Stimulated activated CD4-positive, alpha-beta T cell treated with anti-CD3 and anti-CD28 coated beads, Interleukin-12 subunit alpha, Interleukin-12 subunit beta, amount 100 ng/mL, for 24 hours (primary cell): ENCODE results near the gene SLC25A24.
"Not testable (repeated sequence)": the region's sequence is repeated elsewhere in the genome, so short reads cannot be mapped to it uniquely, and the experiment has no call there.

Source experiments
- DNase-seq, 2 experiments: peaks; one replicate each; pipeline ENCODE4 v3.0.0-alpha.2; 2020; ENCODE audit warnings: low read depth in 2 of 2

Gene SLC25A24

DNA sequence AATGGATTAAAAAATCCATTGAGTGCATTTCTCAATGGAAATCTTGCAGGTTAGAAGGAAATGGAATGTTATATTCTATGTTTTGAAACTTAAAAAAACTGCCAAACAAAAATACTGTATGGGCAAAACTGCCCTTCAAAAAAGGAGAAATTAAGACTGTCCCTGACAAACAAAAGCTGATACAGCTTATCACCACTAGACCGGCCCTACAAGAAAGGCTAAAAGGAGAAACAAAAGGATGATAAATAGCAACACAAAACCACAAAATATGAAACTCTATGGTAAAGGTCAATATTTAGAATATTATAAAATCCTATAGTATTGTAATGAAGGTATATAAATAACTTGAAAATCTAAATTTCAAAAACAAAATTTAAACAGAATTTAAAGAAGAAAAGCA lies 60.0 kb downstream of the SLC25A24 start:
- no peak for DNase-seq

DNA sequence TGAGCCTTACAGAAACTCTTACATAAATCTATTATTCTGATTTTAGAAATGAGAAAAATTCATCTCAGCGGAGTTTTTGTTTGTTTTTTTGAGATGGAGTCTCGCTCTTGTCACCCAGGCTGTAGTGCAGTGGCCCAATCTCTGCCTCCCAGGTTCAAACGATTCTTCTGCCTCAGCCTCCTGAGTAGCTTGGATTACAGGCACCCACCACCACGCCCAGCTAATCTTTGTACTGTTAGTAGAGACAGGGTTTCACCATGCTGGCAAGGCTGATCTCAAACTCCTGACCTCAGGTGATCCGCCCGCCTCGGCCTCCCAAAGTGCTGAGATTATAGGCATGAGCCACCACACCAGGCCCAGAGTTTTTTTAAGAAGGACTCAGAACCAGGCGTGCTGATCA lies 60.6 kb downstream of the SLC25A24 start:
- DNase-seq, result not testable (repeated sequence)

DNA sequence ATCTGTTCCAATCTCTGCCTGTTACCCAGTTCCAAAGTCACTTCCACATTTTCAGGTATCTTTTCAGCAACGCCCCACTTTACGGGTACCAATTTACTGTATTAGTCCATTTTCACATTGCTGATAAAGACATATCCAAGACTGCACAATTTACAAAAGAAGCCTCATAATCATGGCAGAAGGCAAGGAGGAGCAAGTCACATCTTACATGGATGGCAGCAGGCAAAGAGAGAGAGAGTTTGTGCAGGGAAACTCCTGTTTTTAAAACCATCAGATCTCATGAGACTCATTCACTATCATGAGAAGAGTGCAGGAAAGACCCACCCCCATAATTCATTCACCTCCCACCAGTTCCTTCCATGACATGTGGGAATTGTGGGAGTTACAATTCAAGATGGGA lies 67.0 kb downstream of the SLC25A24 start:
- DNase-seq, result not testable (repeated sequence)

DNA sequence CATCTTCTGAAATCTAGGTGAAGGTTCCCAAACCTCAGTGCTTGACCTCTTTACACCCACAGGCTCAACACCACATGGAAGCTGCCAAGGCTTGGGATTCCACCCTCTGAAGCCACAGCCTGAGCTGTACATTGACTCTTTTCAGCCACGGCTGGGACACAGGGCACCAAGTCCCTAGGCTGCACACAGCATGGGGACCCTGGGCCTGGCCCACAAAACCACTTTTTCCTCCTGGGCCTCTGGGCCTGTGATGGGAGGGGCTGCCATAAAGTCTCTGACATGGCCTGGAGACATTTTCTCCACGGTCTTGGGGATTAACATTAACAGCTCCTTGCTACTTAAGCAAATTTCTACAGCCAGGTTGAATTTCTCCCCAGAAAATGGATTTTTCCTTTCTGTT lies 67.8 kb downstream of the SLC25A24 start:
- not testable (repeated sequence) for DNase-seq

DNA sequence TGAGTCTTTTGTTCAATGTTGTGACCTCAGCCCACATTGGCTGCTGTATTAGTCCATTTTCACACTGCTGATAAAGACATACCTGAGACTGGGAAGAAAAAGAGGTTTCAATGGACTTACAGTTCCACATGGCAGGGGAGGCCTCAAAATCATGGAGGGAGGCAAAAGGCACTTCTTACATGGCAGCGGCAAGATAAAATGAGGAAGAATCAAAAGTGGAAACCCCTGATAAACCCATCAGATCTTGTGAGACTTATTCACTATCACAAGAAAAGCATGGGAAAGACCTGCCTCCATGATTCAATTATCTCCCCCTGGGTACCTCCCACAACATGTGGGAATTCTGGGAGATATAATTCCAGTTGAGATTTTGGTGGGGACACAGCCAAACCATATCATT lies 68.9 kb downstream of the SLC25A24 start:
- DNase-seq, result not testable (repeated sequence)

DNA sequence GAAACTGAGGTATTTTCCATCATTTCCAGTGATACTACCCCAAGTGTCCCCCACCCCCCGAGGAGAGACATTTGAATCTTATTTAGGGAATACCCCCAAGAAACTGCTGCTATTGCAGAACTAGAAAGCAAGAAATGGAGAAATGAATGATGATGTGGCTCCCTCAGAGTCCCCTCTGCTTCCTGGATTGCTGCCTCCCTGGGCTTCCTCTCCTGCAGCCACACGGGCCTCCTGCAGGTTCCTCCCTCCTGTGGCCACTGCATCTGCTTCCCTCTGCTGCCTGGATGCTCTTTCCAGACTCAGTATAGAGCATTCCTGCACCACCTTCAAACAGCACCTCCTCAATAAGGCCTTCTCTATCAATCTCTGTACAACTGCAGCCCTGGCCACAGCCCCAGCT lies 69.3 kb downstream of the SLC25A24 start:
- DNase-seq, result no peak

DNA sequence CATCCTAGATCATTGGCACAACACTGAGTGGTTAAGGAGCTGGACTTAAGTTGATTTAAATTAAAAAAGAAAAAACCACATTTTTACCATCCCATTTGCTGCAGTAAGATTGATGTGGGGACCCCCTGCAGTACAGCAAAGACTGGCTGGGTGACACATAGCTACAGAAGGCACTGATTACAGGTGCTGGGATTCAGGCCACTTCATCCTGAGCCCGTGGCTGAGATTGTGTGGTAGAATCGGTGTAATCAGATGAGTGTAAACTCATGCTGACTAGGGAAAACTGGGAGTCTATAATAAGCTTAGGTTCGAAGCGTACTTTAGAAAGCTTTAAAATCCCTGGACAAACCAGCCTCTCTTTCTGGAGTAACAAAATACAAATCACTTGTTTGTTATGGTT lies 70.1 kb downstream of the SLC25A24 start:
- no peak for DNase-seq

DNA sequence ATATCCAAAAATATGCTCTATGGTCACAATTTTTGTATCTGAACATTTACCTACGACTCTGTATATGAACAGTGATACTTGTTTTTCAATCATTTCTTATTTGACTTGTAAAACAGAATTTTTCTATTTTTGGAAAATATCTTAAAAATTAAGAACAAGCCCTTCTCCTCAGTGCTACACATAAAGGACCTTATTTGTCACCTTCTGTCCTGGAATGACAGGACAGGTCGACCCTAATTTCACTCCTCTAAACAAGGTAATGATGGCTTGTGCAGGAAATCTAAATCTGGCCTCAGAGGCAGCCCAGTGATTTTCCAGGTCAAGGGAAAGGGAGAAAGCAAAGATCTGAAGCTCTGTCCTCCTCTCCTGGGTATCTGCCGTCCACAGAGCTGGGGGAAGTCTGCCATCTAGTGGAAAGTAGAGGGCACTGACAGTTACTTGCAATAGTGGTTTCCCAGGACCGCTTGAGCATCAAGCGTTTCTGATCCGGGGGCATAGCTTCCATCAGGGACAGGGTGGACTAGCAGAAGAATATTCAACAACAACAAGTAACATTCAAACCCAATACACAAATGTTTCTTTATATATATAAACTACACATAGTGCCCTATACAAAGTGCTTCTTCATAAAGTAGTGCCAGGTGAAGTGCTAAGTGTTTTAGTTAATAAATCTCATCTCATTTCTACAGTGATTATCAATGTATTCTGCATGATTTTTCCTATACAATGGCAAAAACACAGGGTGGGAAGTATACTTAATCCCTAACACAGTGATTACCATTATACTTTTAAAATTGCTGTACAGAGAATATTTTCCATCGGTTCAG lies 74.6 kb downstream of the SLC25A24 start:
- DNase-seq, result peak; percentile 41 to 49

DNA sequence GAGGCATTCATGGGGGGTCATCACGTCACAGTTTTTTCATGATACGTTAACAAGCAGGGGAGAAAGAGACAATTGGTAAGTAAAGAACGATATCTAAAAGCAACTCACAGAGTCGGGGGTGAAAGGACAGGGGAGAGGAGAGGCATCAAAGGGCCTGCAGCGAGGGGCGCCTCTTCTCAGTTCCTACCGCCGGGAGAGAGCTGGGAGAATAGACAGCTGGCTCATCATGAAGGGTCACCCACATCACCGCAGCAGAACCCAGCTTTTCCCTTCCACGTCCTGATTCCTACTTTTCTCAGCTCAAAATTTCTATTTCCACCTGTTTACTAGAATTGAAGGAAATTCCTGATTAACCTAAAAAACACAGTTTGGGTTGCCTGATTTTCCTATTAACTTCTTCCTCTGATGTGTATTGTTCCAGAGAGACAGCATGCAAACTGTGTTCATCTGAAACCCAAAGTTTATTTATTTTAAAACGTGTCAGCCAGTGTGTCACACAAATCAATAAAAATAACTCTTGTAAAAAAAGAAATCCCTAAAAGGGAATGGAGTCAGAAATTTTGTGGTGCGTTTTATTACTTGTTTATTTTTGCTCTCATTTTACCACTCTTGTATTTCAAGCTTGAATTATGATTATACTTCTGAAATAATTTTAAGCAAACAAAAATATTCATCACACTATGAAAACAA lies 75.4 kb downstream of the SLC25A24 start:
- DNase-seq, result no peak

DNA sequence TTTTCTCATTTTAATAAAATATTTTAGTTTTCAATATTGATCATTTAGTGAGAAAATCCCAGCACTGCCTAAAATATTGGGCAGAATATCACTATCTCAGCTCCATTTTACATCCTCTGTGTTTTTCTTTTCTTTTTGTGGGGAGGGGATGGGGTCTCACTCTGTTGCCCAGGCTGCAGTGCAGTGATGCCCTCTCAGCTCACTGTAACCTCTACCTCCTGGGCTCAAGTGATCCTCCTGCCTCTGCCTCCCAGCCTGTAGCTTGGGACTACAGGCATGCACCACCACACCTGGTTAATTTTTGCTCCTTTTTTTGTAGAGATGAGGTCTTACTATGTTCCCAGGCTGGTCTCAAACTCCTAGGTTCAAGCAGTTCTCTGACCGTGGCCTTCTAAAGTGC lies 76.1 kb downstream of the SLC25A24 start:
- no peak for DNase-seq

DNA sequence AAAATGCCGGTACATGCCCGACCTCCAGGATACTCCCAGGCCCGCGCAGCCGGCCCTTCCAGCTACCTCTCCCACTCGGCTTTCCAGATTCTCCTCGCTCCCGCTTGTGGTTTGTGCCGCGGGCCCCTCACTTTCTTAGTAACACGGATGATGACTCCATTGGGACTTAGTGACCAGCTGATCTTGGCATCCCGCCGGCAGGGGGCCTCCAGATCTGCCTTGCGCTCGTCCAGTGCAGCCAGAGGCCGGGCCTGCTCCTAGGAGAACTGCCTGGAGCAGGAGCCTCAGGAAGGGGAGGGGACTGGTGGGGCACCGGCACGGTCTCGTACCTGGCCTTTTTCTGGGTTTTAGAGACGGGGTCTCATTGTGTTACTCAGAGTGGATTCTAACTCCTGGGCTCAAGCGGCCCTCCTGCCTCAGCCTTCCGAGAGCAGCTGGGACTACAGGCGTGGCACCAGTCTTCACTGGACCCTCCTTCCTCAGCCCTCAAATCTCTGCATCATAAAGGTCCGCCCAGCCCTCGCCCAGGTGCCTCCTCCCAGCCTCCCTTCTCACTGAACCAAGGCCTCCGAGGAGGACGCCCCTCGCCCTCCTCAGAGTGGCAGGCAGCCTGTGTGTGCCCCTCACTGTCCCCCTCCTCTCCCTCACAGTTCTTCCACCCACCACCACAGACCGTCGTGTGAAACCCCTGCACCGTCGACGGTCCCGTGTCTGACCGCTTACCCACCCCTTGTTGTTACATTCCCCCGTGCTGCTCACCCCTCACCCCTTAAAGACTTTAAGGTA lies 78.6 kb downstream of the SLC25A24 start:
- DNase-seq, result no peak

DNA sequence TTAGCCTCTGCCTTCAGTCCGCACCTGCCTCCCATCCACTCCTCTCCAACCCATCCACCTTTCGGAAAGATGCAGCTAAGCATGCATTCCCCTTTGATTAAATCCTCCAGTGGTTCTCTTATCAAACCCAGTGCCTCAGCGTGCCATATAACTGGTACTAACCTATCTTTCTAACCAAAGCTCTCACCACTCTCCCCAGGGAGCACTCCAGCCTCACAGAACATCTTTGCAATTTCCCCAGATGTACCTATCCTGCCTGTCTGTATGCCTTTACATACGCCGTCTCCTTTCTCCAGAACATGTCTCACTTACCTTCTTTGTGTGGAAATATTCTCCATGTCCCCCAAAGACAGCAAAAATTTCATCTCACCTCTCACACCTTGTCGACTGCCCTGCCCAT lies 80.0 kb downstream of the SLC25A24 start:
- DNase-seq, result no peak

DNA sequence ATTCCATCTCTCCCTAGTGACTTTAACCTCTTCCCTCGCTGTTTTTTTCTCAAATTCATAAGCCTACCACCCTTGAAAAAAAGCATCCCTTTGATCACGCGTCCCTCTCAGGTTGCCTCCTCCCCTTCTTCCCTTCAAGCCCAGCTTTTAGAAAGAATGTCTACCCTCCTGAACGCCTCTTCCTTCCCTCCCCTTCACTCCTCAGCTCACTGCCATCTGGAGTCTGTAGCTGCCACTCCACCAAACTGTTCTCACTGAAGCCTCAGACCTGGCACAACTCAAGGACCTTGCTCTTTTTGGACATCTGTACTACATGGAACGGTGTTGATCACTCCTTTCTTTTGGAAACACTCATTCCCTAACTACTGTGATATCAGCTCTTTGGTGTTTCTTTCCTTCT lies 80.6 kb downstream of the SLC25A24 start:
- DNase-seq, result no peak

DNA sequence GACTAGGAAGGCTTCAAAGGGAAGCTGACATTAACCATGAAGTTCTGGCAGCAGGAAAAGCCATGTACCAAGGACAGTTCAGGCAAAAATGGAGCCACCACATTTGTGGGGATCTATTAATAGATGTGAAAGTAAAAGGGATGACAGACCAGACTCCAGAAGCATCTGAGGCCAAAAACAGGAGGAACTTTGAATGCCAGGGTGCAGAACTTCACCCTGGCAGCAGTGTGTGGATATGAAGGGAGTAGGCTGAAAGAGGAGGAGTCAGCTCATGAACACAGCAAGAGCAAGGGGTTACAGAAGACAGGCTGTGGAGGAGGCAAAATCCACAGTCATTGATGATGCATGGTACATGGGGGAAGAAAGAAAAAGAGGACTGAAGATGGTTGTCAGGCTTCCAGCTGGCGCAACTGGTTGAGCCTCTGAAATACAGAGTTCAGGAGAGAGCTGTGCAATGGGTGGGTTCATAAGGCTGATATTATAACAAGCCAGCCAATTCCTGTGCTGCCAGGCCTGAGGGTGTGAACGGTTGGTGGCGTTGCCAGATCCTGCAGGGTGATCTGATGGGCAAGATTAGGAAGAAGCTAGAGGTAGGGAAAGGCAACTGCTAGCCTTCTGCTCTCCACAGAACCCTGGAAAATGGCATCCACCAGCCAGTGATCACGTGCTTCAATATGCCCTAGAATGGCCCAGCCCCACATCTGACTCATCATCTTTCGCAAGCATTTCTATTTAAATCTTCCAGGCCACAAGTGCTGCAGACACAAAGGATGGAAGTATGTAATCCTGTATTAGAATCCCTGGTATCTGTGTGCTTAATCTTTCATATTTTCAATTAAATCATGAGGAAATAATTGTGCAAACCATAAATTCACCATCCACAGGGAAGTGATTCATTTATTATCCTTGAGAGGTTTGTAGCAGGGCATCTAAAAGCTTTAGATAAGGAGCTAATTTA lies 81.9 kb downstream of the SLC25A24 start:
- no peak for DNase-seq

DNA sequence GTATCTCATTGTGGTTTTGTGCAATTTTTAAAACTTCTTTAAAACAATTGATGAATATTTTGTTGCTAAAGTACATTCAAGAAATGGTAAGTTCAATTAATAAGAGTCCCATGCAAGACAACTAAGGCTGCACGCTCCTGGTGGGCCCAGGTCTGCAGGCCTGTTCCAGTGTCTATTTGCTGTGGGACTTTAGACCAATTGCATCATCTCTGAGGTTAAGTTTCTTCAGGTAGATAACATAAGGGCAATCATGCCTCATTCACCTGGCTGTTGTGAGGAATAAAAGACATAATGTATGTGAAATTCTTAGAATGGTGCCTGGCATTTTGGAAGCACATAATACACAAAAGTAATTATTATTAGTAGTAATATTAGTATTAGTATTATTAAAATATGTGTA lies 82.9 kb downstream of the SLC25A24 start:
- no peak for DNase-seq

DNA sequence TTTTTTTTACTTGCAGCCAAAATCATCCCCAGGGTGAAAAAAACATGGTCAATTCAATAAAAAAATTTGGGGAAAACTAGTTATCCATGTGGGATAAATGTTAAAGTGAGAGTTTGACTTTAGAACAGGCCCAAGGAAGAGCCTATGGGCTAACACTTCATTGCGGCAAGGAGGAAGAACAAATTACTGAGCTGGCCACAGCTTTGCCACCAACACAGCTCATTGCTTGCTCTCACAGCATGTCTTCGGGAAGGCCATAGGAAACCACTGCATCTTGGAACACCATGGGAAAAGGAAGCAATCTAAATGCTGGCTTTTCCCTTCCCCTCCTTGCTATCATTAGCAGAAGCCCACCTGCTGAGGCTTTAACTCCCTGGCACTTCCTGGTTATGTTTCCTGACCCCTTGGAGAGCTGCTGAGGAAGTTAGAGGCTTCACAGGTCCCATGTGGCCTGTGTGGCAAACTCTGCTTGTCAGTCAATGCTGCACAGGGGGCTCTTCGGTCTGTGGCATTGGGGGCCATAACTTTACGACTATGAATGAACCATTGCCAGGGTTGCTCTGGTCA lies 86.0 kb downstream of the SLC25A24 start:
- no peak for DNase-seq

DNA sequence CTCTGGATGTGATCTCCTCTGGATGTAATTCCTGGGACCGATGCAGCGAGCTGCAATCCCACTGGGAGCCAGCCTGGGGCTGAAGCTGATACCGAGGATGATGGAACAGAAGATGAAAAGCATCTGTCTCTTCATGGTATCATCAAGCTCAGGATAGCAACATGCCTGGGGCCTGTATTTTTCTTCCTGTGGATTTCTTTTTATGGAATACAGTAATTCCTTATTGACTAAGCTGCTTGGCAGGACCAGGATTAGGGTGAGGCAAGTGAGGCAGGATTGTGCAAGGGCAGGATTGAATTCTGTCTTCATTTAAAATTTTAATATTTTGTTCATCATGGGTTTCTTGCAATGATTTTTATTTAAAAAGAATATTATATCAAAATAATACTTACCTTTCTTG lies 86.6 kb downstream of the SLC25A24 start:
- DNase-seq, result no peak

DNA sequence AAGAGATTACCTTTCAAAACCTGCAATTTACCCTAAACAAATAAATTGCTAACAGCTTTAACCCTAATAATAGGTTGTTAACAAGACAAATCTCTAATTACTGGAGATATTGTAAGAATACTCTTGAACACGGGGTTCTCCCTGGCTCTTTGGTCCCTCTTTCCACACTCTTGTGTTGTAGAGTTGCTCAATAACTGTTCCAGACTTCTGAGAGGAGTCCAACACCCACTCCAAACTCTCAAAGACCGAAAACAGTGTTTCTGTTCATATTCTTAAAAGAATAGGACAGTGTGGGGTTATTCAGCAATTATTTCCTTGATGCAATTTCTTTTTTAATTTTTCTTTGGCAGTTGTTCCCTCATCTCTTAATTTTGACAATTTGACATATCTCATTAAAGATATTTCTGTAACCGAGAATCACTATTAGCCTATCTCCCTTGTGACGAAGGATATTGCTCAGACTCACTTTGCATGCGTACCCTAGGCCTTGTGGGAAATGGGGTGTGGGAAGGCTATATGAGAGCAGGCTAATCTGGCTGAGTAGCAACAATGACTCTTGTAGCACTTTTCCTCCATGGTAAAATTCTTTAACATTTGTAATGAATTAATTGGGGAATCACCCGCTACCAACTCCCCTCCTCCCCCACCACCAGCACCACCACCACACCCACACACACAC lies 90.7 kb downstream of the SLC25A24 start:
- DNase-seq, result no peak

DNA sequence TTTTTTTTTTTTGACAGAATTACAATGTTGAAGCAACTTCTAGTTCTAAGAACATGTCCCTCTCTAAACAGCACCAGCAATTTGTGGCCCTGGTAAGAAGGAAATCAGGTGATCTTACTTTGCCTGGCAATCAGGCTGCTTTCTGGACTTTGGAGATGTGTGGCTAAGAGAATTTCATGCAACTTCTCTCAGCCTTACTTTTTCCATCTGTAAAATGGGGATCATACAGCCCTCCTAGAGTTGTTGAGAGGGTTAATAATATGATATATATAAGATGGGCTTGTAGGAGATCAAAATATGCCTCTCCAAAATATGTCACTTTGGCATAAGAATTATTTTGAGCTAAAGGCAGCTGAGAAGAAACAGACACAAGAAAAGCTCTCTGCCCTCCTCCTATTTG lies 92.0 kb downstream of the SLC25A24 start:
- DNase-seq, result no peak

DNA sequence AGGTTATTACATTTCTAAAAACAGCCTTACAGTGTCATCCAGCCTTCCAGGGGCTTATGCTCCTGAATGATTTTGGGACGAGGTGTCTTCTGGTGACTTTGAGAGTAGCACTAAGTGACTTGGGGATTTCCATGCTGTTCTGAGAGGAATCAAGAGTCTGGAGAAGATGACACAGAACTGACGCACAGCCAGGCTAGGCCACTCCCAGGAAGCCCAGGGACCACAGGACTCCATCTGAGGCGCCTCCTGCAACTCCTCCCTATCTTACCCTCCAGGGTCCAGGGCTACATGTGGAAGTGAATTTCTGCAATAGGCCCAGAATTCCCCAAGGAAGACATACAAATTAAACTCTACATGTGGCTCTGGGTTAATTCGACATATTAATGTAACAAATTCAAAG lies 92.5 kb downstream of the SLC25A24 start:
- DNase-seq, result peak in 1 of 2 experiments; percentile 26
